BJ (cell line): Measurements from ENCODE around the gene HMMR. TPM values are rescaled to one million over a fixed set of nuclear protein-coding genes. Genes with fewer than 3 reads are reported as not detected.

Source experiments
- CTCF ChIA-PET: fragments of 350-600 bp; formaldehyde crosslinking; extraction: SDS; loops from one replicate; lab custom pipeline; 2021; ENCODE audit warnings: antibody characterized with exemption, inconsistent platforms; lab: Yijun Ruan, JAX
- POLR2A ChIA-PET: fragments of 300-600 bp; sonication (Branson Sonifier 250); formaldehyde crosslinking; extraction: SDS; loops from one replicate; lab custom pipeline; 2021; ENCODE audit warnings: antibody characterized with exemption; lab: Charles Lee
- DNase-seq: peaks from one replicate; pipeline ENCODE4 v3.0.0-alpha.2; 2011; ENCODE audit warnings: low read depth
- H3K27me3 ChIP-seq: 2 replicates; pipeline ENCODE4 v1.6.0; 2011; ENCODE audit warnings: low read length; ENCODE audit not compliant: control insufficient read depth, insufficient read depth
- H3K36me3 ChIP-seq: 2 replicates; pipeline ENCODE4 v1.5.1; 2011; ENCODE audit warnings: low read length; ENCODE audit not compliant: control insufficient read depth, insufficient read depth
- H3K4me3 ChIP-seq: 2 replicates; pipeline ENCODE4 v1.5.1; 2011; ENCODE audit warnings: low read depth, mild to moderate bottlenecking, control low read depth, low read length
- CTCF ChIP-seq: IDR thresholded peaks from 2 replicates; pipeline ENCODE4 v1.5.1; 2011; ENCODE audit warnings: low read depth, mild to moderate bottlenecking, control low read depth, inconsistent platforms, low read length, moderate library complexity; ENCODE audit not compliant: insufficient read depth
- polyA plus RNA-seq: library from polyadenylated mRNA; depleted of rRNA; stranded (reverse); fragments of >200 nt; gene quantifications from 2 replicates; pipeline ENCODE4 v1.2.3, GENCODE V29; 2011

Gene HMMR
- polyA plus RNA-seq, 1 experiment, result 5.4 TPM

DNA sequence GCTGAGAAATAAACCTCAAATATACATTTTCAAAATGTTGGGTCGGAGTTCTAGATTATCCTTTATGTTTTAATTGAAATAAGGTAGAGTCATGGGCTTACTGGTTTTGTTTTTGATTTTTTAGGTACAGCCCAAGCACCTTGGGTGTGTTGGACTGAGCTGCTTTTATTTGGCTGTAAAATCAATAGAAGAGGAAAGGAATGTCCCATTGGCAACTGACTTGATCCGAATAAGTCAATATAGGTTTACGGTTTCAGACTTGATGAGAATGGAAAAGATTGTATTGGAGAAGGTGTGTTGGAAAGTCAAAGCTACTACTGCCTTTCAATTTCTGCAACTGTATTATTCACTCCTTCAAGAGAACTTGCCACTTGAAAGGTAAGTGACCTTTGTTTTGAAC lies 19.5 kb upstream of the HMMR start:
- POLR2A ChIA-PET, result interaction anchor here (1.2 kb wide), 1 partner anchor 19 kb away, joined by 6 read pairs; the partner anchor contains the start of genes HMMR and NUDCD2
- peaks cover 5% of the 10 kb centered on the region for H3K36me3 ChIP-seq
- no peak for DNase-seq
- TF ChIP-seq CTCF, result no peak
- CTCF ChIA-PET, result interaction anchor here (1.3 kb wide), 1 partner anchor 68 kb away, joined by 3 read pairs; no protein-coding TSS in a partner anchor
- no peaks in the 10 kb centered on the region for H3K27me3 ChIP-seq
- H3K4me3 ChIP-seq, result no peak overlapping the region

DNA sequence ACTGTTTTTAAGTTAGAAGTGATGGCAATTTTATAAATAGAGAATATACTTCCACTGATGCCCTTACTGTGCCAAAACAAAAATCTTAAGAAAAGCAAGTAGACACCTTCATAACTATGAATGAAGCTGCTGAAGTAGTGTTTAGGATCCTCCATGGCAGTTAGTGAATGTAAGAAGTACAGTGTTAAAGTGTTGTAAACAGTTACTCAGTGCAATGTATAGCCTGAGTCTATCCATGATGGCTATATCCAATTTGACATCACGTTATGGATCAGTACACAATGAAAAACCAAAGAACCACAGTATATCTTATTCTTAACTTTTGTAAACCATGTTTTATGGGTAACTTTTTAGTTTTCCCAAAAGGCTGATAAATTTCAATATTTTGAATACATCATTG lies 15.9 kb upstream of the HMMR start:
- no peak for TF ChIP-seq CTCF
- no peak for DNase-seq
- POLR2A ChIA-PET, result no interaction called here
- CTCF ChIA-PET, result no interaction called here
- Histone ChIP-seq H3K27me3 (no peaks in the 10 kb centered on the region), H3K4me3 (no peak overlapping the region), H3K36me3 (peaks cover 10% of the 10 kb centered on the region)

DNA sequence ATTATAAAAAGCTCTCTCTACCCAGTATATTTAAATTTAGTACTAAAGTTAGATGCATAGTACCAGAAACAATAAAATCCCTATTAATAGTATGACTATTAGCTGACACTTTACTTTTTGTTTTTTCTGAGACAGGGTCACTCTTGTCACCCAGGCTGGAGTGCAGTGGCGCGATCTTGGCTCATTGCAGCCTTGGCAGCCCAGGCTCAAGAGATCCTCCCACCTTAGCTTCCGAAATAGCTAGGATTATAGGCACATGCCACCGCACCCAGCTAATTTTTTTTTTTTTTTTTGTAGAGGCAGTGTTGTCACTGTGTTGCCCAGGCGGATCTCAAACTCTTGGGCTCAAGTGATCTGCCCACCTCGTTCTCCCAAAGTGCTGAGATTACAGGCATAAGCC lies 15.1 kb upstream of the HMMR start:
- POLR2A ChIA-PET, result no interaction called here
- no peak overlapping the region for H3K4me3 ChIP-seq

GRCh38 chr5:163447191-163447590 lies 13.2 kb upstream of the HMMR start:
- CTCF ChIA-PET, result no interaction called here
- no peak for TF ChIP-seq CTCF
- Histone ChIP-seq H3K4me3 (no peak overlapping the region), H3K27me3 (no peaks in the 10 kb centered on the region), H3K36me3 (peaks cover 10% of the 10 kb centered on the region)
- no peak for DNase-seq
- POLR2A ChIA-PET, result no interaction called here

More for the DNA sequence above, 15.1 kb upstream of the HMMR start:
- peaks cover 10% of the 10 kb centered on the region for H3K36me3 ChIP-seq
- TF ChIP-seq CTCF, result no peak
- no peak for DNase-seq
- CTCF ChIA-PET, result no interaction called here
- H3K27me3 ChIP-seq, result no peaks in the 10 kb centered on the region

DNA sequence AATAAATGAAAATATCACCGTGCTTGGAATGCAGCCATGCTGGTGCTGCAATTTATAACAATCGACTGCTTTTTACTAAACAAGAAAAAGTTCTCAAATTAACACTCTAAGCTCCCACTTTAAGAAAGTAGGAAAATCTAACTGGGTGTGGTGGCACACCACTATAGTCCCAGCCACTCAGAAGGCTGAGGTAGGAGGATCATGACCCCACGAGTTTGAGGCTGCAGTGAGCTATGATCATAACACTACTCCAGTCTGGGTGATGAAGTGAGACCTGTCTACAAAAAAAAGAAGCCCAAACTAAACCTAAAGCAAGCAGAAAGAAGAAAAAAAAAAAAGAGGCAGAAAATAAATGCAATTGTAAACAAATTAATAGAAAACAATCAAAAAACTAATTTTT lies 12.6 kb upstream of the HMMR start:
- DNase-seq, result no peak
- no peak for TF ChIP-seq CTCF
- peaks cover 9% of the 10 kb centered on the region for H3K36me3 ChIP-seq
- ChIA-PET POLR2A (no interaction called here), CTCF (no interaction called here)
- H3K4me3 ChIP-seq, result no peak overlapping the region
- no peaks in the 10 kb centered on the region for H3K27me3 ChIP-seq
